Fibroblast of skin of scalp (primary cell): Measurements from ENCODE around the gene RAI1.

Experiments
- DNase-seq: peaks from one replicate; pipeline ENCODE4 v3.0.0-alpha.2; 2013

RAI1 gene

GRCh38 chr17:17719966-17720543, 38.8 kb downstream of the RAI1 start:
- no peak for DNase-seq

GRCh38 chr17:17721140-17721668, 39.9 kb downstream of the RAI1 start:
- no peak for DNase-seq

GRCh38 chr17:17722081-17722905, 41.0 kb downstream of the RAI1 start:
- DNase-seq, result peak; percentile 21

GRCh38 chr17:17722906-17723353, 41.7 kb downstream of the RAI1 start:
- no peak for DNase-seq

- peak; percentile 85 for DNase-seq
Observed at GRCh38 chr17:17723354-17724261, 42.4 kb downstream of the RAI1 start.

GRCh38 chr17:17724307-17725010, 43.2 kb downstream of the RAI1 start:
- peak; percentile 64 for DNase-seq

- DNase-seq, result no peak
Observed at GRCh38 chr17:17725011-17725751, 43.9 kb downstream of the RAI1 start.

- no peak for DNase-seq
Observed at GRCh38 chr17:17725752-17726457, 44.6 kb downstream of the RAI1 start.

GRCh38 chr17:17726458-17727060, 45.3 kb downstream of the RAI1 start:
- no peak for DNase-seq

- DNase-seq, result no peak
Observed at GRCh38 chr17:17727111-17727659, 45.9 kb downstream of the RAI1 start.

GRCh38 chr17:17728146-17728545, 46.9 kb downstream of the RAI1 start:
- no peak for DNase-seq

- DNase-seq, result no peak
Observed at GRCh38 chr17:17728550-17729251, 47.4 kb downstream of the RAI1 start.

GRCh38 chr17:17729620-17730249, 48.5 kb downstream of the RAI1 start:
- no peak for DNase-seq

- DNase-seq, result no peak
Observed at GRCh38 chr17:17730250-17730935, 49.1 kb downstream of the RAI1 start.

GRCh38 chr17:17732444-17732843, 51.2 kb downstream of the RAI1 start:
- DNase-seq, result no peak

GRCh38 chr17:17732892-17733670, 51.8 kb downstream of the RAI1 start:
- DNase-seq, result peak; percentile 78
